DMS 273 (cell line): ENCODE data around the gene KIF23.

Source experiments
- DNase-seq: peaks from one replicate; lab custom pipeline; 2025; ENCODE audit not compliant: unreplicated experiment; lab: John Stamatoyannopoulos, UW

The KIF23 gene

DNA sequence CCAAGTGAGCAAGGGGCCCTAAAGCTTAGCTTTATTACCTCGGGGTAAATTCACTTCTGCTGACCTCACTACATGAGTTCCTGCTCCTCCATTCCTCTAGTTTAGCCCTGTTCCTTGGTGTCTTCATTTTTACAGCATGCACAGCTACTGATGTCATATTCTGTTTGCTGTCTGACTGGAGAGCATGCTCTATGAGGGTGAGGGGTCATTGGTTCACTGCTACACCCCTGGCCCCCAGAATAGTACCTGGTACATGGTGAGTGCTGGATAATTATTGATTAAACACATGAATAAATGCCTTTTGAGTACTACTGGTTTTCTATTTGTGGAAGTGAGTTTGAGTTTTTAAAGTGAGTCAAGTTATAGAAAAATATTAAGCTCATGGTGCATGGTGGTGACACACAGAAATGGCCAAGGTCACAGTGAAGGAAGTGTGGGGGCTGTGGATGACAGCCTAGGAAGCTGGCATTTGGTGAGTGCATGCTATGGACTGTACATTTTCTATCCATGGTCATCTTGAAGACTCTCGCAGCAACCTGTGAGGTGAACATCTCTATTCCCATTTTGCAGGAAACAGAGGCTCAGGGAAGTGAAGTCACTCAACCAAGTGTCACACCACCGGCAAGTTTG, 72.4 kb downstream of the KIF23 start:
- no peak for DNase-seq

DNA sequence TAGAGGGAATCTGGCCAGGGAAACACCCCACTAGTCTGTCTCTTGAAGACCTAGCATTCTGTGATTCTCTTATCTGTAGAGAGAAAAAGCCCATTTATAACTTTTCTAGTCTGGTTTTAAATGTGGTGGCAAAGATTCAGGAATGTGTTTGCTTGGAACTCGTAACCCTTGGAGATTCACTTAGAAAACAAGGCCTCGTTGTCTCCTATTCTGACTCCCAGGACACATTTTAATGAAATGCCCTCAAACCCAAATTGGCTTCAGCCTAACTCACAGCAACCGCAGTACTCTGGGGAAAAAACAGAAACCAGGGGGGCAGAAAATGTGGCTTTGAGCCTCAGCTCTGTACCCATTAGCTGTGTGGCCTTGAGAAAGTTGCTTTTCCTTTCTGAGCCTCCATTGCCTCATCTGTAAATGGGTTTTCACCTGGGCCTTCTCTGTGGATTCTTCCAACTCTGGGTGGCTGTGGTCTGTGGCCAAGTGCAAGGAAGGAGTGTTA, 75.0 kb downstream of the KIF23 start:
- DNase-seq = no peak

DNA sequence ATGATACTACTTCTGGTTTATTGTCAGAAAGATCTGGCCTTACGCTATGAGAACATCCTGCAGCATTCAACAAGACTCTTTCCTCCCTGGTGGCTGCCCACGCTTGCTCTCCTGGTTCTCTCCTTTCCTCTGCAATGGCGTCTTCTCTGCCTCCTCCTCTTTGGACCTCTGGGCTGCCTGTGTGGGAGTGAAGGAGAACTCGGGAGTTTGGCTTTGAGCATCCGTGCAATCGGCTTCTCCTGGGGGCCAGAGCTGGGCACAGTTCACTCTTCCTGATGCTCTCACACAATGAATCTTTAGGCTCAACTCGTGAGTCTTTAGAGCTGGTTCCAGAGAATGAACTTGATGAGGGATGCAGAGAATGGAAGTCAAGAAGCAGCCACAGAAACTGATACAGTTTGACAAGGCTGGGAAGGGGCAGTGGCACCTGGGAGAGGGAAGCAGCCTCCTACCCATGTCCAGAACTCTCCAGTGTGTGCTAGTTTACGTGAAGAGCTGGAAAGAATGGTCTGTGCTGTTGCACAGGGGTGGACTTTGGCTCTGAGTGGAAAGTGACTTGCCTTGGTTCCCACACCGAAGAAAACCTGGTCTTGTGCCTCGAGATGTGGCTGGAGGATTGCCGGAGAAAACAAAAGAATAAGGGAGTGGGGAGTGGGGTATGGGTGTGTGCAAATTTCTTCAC, 76.3 kb downstream of the KIF23 start:
- no peak for DNase-seq

DNA sequence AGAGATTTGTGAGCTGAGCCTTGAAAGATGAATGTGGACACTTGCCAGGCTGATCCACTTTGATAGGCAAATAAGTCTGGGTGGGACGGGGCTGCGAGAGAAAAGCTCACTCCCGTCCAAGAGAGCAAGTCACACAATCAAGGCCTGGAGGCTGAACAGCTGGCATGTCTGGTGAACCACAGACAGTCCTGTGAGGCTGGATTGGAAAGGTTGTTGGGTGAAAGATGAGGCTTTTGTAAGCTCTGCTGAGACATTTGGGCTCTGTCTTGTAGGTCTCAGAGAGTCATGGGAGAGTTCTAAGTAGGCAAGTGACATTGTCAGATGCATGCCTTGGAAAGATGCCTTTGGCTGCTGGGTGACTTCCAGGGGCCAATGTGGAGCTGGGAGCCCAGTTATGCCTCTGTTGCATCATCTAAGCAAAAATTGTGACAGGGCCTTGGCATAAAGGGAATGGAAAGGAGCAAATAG, 76.9 kb downstream of the KIF23 start:
- DNase-seq = peak; percentile 10

DNA sequence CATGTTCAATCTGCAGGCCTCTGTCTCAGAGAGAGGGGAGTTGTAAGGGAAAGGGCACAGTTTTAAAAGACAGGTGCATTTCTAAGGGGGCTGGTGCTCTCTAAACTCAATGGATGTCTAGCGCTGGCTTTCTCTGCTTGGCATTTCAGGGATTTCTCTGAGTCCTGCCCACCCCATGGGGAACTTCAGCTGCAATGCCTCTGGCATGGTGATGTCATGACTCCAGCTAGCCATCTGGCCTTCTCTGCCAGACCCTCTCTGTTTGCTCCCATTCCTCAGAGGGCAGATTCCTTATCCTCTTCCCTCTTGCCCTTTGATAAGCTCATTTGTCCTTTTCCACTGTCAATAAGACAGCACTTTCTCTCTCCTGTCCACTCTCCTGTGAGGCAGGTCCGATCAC, 79.3 kb downstream of the KIF23 start:
- peak; percentile 11 for DNase-seq

DNA sequence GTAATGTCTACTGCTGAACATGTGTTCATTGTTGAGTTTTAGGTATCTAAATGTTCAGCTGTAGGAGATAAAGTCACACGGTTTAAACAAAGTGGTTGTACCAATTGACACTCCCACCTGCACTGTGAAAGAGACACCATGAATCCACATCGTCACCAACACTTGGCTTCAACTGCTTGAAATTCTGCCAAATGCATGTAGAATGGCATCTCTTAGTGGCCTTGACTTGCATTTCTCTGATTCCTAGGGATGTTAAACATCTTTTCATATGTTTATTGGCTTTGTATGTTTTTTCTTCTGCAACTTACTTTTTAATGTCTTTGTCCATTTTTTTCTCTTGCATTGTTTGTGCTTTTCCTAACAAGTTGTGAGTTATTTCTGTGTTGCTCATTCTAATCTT, 81.9 kb downstream of the KIF23 start:
- DNase-seq = no peak

DNA sequence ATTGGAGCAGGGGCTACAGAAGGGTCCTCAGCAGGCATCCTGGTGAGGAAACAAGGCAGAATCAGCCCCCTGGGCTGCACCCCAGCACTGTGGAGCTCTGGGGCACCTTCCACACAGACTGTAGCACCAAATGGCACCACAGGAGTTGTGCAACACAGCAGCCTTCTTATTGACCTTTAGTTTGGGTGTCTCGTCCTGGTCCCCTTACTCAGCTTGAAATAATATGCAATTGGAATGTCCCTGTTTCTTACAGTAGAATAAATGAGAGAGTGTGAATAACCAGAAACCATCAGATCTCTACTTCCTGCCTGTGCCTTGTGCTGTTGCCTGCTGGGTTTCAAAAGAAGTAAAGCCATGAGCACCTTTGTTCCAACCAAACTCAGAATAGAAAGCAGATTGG, 82.9 kb downstream of the KIF23 start:
- no peak for DNase-seq

DNA sequence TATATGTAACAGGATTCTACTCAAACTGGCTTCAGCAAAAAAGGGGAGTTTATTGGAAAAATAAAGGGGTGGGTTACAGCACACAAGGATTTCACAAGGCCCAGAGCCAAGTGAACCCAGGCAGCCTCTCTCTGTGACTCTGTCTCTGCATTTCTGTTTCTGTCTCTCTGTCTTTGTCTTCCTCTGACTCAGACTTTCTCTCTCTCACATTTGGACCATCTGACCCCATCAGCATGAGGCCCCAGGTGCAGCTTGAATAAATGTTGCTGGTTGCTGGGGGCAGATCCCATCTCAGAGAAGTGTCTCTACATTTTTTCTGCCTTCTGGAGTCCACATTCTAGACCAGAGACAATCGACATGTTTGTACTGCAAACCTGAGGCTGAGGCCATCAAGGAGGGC, 83.5 kb downstream of the KIF23 start:
- no peak for DNase-seq
